ENCODE measurements around the gene BPIFA3. TPM values are rescaled to one million over a fixed set of nuclear protein-coding genes. Genes with fewer than 3 reads are reported as not detected.

Gene BPIFA3
- total RNA-seq, result not detected
- polyA plus RNA-seq, result not detected
- long read RNA-seq, donor 1, result 0 reads
- long read RNA-seq, donor 2, result 0 reads
- long read RNA-seq, donor 3, result 0 reads
- long read RNA-seq, donor 4, result 0 reads
- long read RNA-seq, donor 5, result 0 reads
- long read RNA-seq, donor 6, result 0 reads
- long read RNA-seq, donor 7, result 0 reads
- long read RNA-seq, donor 8, result 0 reads
- long read RNA-seq, donor 9, result 0 reads
- long read RNA-seq, donor 10, result 0 reads

GRCh38 chr20:33217052-33217451, at the start of gene BPIFA3:
TSS of gene BPIFA3 (plus strand) at chr20:33217352. CDS start at chr20:33217537, 185 bp downstream.
- TF ChIP-seq POLR2A (IDR thresholded peaks at IDR 0.05) (no peak), POLR2AphosphoS5 (IDR thresholded peaks at IDR 0.05) (no peak), CTCF (IDR thresholded peaks at IDR 0.05) (no peak), EP300 (IDR thresholded peaks at IDR 0.05) (no peak)
- intact Hi-C loops (cut with DNase I; ENCODE audit: low total_unique reads), result loop anchor here (10.0 kb wide), 2 partner anchors 122 to 312 kb away; no protein-coding TSS in a partner anchor
- no peak within 1 kb of the TSS for H3K27ac ChIP-seq

GRCh38 chr20:33167859-33168258, 49.3 kb upstream of the BPIFA3 start, which contains the start of gene BPIFA2:
TSS of gene BPIFA2 (plus strand) at chr20:33168159. CDS start at chr20:33169146, 987 bp downstream.
- Histone ChIP-seq H3K27me3 (peaks cover 0 to 8% (median 0%) of the 10 kb centered on the region in 3 donors), H3K4me1 (no peaks in the 10 kb centered on the region), H3K9me3 (peaks cover 0 to 26% (median 15%) of the 10 kb centered on the region in 4 donors), H3K27ac (no peak within 1 kb of the TSS), H3K4me3 (no peak within 1 kb of the TSS), H3K36me3 (no peaks in the 10 kb centered on the region)
- no peak for TF ChIP-seq POLR2AphosphoS5 (IDR thresholded peaks at IDR 0.05)
- TF ChIP-seq POLR2A (IDR thresholded peaks at IDR 0.05), result no peak
- no peak for TF ChIP-seq EP300 (IDR thresholded peaks at IDR 0.05)
- no peak for TF ChIP-seq CTCF (IDR thresholded peaks at IDR 0.05)
- DNase-seq, result no peak
- WGBS, 5 donors, result 75 to 82% (median 80%) methylated on average over 8 of the region's 8 CpGs
- intact Hi-C loops (cut with DNase I; ENCODE audit: low total_unique reads), result no loop called here

More at GRCh38 chr20:33217052-33217451, at the start of gene BPIFA3:
- H3K4me3 ChIP-seq, result no peak within 1 kb of the TSS
- DNase-seq, result no peak
- WGBS, 5 donors, result 69 to 87% (median 86%) methylated on average over 1 to 2 of the region's 2 CpGs
- H3K9me3 ChIP-seq, result no peaks in the 10 kb centered on the region
- peaks cover 0 to 42% (median 0%) of the 10 kb centered on the region in 3 donors for H3K27me3 ChIP-seq
- no peaks in the 10 kb centered on the region for H3K36me3 ChIP-seq
- H3K4me1 ChIP-seq, result no peaks in the 10 kb centered on the region

- TF ChIP-seq EP300 (IDR thresholded peaks at IDR 0.05) (no peak), POLR2A (IDR thresholded peaks at IDR 0.05) (no peak), CTCF (IDR thresholded peaks at IDR 0.05) (peak in 3 of 7 experiments; percentile 6 to 33 (median 32))
- H3K4me3 ChIP-seq, result no peak overlapping the region
- H3K27me3 ChIP-seq, result peaks cover 0 to 8% (median 0%) of the 10 kb centered on the region in 3 donors
- no peaks in the 10 kb centered on the region for H3K4me1 ChIP-seq
- 51 to 54% (median 54%) methylated on average over 8 of the region's 8 CpGs for WGBS, 5 donors
- intact Hi-C loops (cut with DNase I; ENCODE audit: low total_unique reads), result no loop called here
- peaks cover 0 to 26% (median 15%) of the 10 kb centered on the region in 4 donors for H3K9me3 ChIP-seq
- no peak for DNase-seq
- no peaks in the 10 kb centered on the region for H3K36me3 ChIP-seq
- no peak overlapping the region for H3K27ac ChIP-seq
Measured at GRCh38 chr20:33169176-33169794, 47.9 kb upstream of the BPIFA3 start.

GRCh38 chr20:33172781-33173180, 44.4 kb upstream of the BPIFA3 start:
- Histone ChIP-seq H3K9me3 (peaks cover 0 to 26% (median 15%) of the 10 kb centered on the region in 4 donors), H3K4me1 (no peaks in the 10 kb centered on the region), H3K27me3 (no peaks in the 10 kb centered on the region), H3K36me3 (no peaks in the 10 kb centered on the region), H3K4me3 (no peak overlapping the region), H3K27ac (no peak overlapping the region)
- peak in 1 of 2 donors; percentile 17 for DNase-seq
- intact Hi-C loops (cut with DNase I; ENCODE audit: low total_unique reads), result no loop called here
- WGBS, 5 donors, result 49 to 63% (median 58%) methylated on average over 7 of the region's 7 CpGs
- no peak for TF ChIP-seq POLR2AphosphoS5 (IDR thresholded peaks at IDR 0.05)

Data from stomach (tissue), 19 donors.